Sigmoid colon (tissue), 7 donors: ENCODE results near the gene WFDC2. TPM values are rescaled to one million over a fixed set of nuclear protein-coding genes. Genes with fewer than 3 reads are reported as not detected.

ENCODE experiments used
- DNase-seq: peaks from one replicate; pipeline ENCODE4 v3.0.0-alpha.2; 2019
- H3K27ac ChIP-seq, 4 donors: fragments of 200-600 bp; sonication (generic); one replicate each; pipeline ENCODE4 v1.5.1; 2016 to 2019; ENCODE audit warnings: mild to moderate bottlenecking in 1 of 4
- H3K27me3 ChIP-seq, 3 donors: fragments of 200-600 bp; sonication (generic); one replicate each; pipeline ENCODE4 v1.5.1; 2019; ENCODE audit warnings: mild to moderate bottlenecking in 1 of 3
- H3K36me3 ChIP-seq, 4 donors: fragments of 200-600 bp; sonication (generic); one replicate each; pipeline ENCODE4 v1.5.1; 2016 to 2019
- H3K4me1 ChIP-seq, 4 donors: fragments of 200-600 bp; sonication (generic); one replicate each; pipeline ENCODE4 v1.5.1; 2017 to 2019
- H3K4me3 ChIP-seq, 4 donors: fragments of 200-600 bp; sonication (generic); one replicate each; pipeline ENCODE4 v1.5.1; 2017 to 2019; ENCODE audit warnings: mild to moderate bottlenecking in 2 of 4, moderate library complexity in 1 of 4
- H3K9me3 ChIP-seq, 4 donors: fragments of 200-600 bp in 3 of 4; sonication (generic) in 3 of 4; one replicate each; pipeline versions ENCODE4 v1.5.1 to v1.6.1; 2013 to 2019
- EP300 ChIP-seq, 4 donors: sonication (generic); formaldehyde crosslinking; IDR thresholded peaks; one replicate each; pipeline ENCODE4 v1.6.1; 2017; ENCODE audit warnings: antibody characterized with exemption in 4 of 4
- POLR2A ChIP-seq, 2 donors: fragments of 450-650 bp; IDR thresholded peaks; one replicate each; pipeline ENCODE4 v1.6.1; 2016; ENCODE audit warnings: antibody characterized with exemption in 2 of 2, mild to moderate bottlenecking in 2 of 2, moderate library complexity in 2 of 2
- POLR2AphosphoS5 ChIP-seq, 4 donors: sonication (generic); formaldehyde crosslinking; IDR thresholded peaks; one replicate each; pipeline ENCODE4 v1.6.1; 2017; ENCODE audit warnings: antibody characterized with exemption in 4 of 4
- WGBS, 2 donors: extraction: QIAGEN DNeasy Blood & Tissue Kit; methylation state at CpG; one replicate each; pipeline ENCODE4 v1.1.7; 2013; 5-methylcytosine and 5-hydroxymethylcytosine counted together
- intact Hi-C: fragments of 100-400 bp; cut with DNase I; formaldehyde crosslinking; loops from one replicate; pipeline ENCODE4 v1.15.1; 2023
- polyA plus RNA-seq, 3 donors: library from polyadenylated mRNA; stranded (reverse); fragments of 200-250 nt; gene quantifications; one replicate each; pipeline ENCODE4 v1.2.3, GENCODE V29; 2013
- total RNA-seq, 4 donors: library from RNA; depleted of rRNA; stranded (reverse); fragments of >200 nt; gene quantifications; one replicate each; pipeline ENCODE4 v1.1.0, GENCODE V29; 2016
- TF ChIP-seq, protein P1 (sequence below), 4 experiments: fragments of 450-650 bp in 3 of 4; fragments of 200-600 bp in 1 of 4; IDR thresholded peaks; one replicate each; pipeline ENCODE4 v1.5.1; 2016 to 2019; ENCODE audit warnings: antibody characterized with exemption in 4 of 4, mild to moderate bottlenecking in 3 of 4, moderate library complexity in 2 of 4
- donor health status: healthy with polysubstance abuse.
- donor health status: Bipolar disorder and iron deficiency.
- donor health status: healthy.

The WFDC2 gene
- total and polyA plus RNA-seq, 7 donors = 29.6 to 94.1 (median 42.5) TPM

DNA sequence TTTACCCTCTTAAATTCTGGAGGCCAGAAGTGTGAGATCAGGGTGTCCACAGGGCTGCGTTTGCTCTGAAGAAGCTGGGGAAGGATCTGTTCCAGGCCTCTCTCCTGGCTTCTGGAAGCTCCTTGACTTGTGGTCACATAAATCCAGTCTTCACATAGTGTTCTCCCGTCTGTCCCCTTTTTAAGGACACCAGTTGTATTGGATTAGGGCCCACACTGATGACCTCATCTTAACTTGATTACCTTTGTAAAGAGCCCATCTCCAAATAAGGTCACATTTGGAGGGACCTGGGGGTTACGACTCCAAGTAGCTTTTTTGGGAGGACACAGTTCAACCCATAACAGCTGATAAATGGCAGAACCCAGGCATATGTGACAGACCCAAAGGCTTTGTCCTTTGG lies 20.0 kb upstream of the WFDC2 start:
- peak; percentile 93 for DNase-seq
- no peaks in the 10 kb centered on the region for H3K27me3 ChIP-seq
- whole genome bisulfite sequencing, 2 donors = 73 to 76% methylated on average over 3 of the region's 3 CpGs
- intact Hi-C loops = loop anchor here (1.0 to 5.0 kb wide), 3 partner anchors 21 to 330 kb away; no protein-coding TSS in a partner anchor
- H3K36me3 ChIP-seq = no peaks in the 10 kb centered on the region
- peaks cover 3 to 41% (median 32%) of the 10 kb centered on the region in 4 donors for H3K4me1 ChIP-seq
- TF ChIP-seq POLR2AphosphoS5 (IDR thresholded peaks at IDR 0.05) (peak; percentile 86 to 96 (median 95)), POLR2A (IDR thresholded peaks at IDR 0.05) (no peak), EP300 (IDR thresholded peaks at IDR 0.05) (peak; percentile 98 to 100 (median 100))
- peak overlapping the region; percentile 48 to 95 (median 92) for H3K27ac ChIP-seq
- H3K4me3 ChIP-seq = peak overlapping the region in 1 of 4 donors; percentile 0
- H3K9me3 ChIP-seq = no peaks in the 10 kb centered on the region

DNA sequence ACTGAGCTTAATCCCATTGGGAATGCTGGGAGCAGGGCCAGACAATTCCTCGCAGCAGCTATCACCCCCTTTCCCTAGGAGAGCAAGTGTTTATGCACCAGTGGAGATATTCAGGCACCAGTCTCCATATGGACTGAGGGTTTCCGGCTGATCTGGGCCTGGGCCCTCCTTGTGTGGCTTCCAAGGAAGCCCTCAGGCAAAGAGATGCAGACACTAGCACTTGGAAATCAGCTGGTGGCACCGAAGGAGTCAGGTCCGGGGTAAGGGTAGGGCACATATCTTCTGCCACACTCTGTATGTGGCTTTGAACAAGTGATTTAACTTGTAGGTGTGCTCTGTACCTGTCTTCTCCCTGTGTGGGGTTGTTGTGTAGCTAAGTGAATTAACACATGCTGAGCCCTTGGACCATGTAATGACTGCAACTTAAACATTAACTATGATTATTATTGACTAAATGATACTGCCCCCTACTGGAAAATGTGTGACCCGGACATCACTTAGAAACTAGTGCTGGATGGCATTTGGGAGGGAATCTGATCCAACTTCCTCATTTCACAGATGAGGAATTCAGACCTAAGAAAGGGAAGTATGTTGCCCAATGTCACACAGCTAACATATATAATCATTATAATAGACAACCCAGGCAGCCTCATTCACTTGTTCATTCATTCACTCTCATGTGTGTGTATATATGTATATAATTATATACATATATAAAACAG lies 19.3 kb upstream of the WFDC2 start:
- WGBS, 2 donors = 48 to 64% methylated on average over 5 of the region's 5 CpGs
- Histone ChIP-seq H3K27me3 (no peaks in the 10 kb centered on the region), H3K27ac (peak overlapping the region in 3 of 4 donors; percentile 89 to 95 (median 94)), H3K9me3 (no peaks in the 10 kb centered on the region), H3K36me3 (no peaks in the 10 kb centered on the region), H3K4me1 (peaks cover 3 to 38% (median 30%) of the 10 kb centered on the region in 4 donors), H3K4me3 (peak overlapping the region in 1 of 4 donors; percentile 0)
- TF ChIP-seq POLR2AphosphoS5 (IDR thresholded peaks at IDR 0.05) = no peak
- TF ChIP-seq, protein P1, sequence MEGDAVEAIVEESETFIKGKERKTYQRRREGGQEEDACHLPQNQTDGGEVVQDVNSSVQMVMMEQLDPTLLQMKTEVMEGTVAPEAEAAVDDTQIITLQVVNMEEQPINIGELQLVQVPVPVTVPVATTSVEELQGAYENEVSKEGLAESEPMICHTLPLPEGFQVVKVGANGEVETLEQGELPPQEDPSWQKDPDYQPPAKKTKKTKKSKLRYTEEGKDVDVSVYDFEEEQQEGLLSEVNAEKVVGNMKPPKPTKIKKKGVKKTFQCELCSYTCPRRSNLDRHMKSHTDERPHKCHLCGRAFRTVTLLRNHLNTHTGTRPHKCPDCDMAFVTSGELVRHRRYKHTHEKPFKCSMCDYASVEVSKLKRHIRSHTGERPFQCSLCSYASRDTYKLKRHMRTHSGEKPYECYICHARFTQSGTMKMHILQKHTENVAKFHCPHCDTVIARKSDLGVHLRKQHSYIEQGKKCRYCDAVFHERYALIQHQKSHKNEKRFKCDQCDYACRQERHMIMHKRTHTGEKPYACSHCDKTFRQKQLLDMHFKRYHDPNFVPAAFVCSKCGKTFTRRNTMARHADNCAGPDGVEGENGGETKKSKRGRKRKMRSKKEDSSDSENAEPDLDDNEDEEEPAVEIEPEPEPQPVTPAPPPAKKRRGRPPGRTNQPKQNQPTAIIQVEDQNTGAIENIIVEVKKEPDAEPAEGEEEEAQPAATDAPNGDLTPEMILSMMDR (IDR thresholded peaks at IDR 0.05) = peak in 3 of 4 experiments; percentile 40 to 51 (median 50)
- intact Hi-C loops = no loop called here
- DNase-seq = peak; percentile 74

DNA sequence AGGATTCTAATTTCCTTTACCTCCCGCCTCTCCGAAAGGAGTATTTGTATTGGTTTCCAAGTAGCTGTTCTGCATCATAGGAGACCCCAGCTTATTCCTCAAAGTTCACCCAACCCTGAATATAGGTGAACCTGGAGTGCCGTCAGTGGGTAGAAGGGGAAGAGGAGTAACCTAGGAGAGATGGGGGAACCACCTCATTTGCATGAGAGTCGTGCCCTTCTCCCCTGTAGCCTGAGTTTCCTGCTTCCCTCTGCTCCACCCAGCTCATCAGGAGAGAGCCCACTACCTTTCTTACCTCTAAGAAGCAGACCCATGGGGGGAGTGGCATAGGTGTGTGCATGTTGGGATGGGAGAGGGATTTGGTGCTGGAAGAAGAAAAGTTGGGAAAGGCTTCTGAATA lies 17.3 kb upstream of the WFDC2 start:
- Histone ChIP-seq H3K27ac (peak overlapping the region in 2 of 4 donors; percentile 94 to 95), H3K9me3 (no peaks in the 10 kb centered on the region), H3K36me3 (no peaks in the 10 kb centered on the region), H3K4me3 (no peak overlapping the region), H3K4me1 (peaks cover 3 to 43% (median 30%) of the 10 kb centered on the region in 4 donors), H3K27me3 (no peaks in the 10 kb centered on the region)
- 62 to 63% methylated on average over 4 of the region's 4 CpGs for WGBS, 2 donors
- intact Hi-C loops = no loop called here
- TF ChIP-seq EP300 (IDR thresholded peaks at IDR 0.05) = no peak
- TF ChIP-seq, protein P1 (IDR thresholded peaks at IDR 0.05) = no peak
- no peak for TF ChIP-seq POLR2A (IDR thresholded peaks at IDR 0.05)
- no peak for TF ChIP-seq POLR2AphosphoS5 (IDR thresholded peaks at IDR 0.05)
- no peak for DNase-seq

DNA sequence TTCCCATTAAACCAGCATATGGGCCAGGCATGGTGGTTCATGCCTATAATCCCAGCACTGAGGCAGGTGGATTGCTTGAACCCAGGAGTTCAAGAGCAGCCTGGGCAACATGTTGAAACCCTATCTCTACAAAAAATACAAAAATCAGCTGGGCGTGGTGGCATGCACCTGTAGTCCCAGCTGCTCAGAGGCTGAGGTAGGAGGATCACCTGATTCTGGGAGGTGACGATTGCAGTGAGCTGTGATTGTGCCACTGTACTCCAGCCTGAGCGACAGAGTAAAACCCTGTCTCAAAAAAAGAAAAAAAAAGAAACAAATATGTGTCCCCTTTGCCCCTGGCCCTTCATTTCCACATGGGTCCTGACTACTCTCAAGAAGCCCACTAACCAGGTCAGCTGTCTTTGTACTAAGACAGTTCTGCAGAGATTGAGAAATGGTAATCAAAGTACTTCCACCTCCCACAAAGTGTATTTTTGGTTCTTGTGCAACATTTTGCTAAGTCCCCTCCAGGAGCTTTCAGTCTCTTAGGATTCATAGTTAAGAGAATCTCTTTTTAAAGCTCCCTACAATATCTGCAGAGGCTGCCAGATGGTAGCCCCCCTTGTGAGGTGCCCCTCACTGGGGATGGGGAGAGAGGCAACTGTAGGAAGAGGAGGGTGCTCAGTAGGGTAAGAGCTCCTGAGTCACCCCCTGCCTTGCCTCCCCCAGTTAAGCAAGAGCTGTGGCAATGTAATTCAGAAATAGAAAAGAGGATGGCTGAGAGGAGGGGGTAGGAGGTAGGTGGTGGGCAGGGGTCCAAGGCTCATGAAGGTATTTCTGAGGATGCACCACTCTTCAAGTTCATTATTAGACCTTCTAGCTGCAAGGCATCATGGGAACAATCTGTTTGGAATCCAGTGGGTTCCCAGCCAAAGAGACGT lies 16.5 kb upstream of the WFDC2 start:
- H3K9me3 ChIP-seq = no peaks in the 10 kb centered on the region
- no peak overlapping the region for H3K4me3 ChIP-seq
- no peak for DNase-seq
- TF ChIP-seq POLR2AphosphoS5 (IDR thresholded peaks at IDR 0.05) (no peak), POLR2A (IDR thresholded peaks at IDR 0.05) (no peak), EP300 (IDR thresholded peaks at IDR 0.05) (no peak)
- TF ChIP-seq, protein P1 (IDR thresholded peaks at IDR 0.05) = no peak
- peaks cover 3 to 37% (median 23%) of the 10 kb centered on the region in 4 donors for H3K4me1 ChIP-seq
- H3K36me3 ChIP-seq = no peaks in the 10 kb centered on the region
- no peaks in the 10 kb centered on the region for H3K27me3 ChIP-seq
- 72 to 74% methylated on average over 4 of the region's 4 CpGs for WGBS, 2 donors
- intact Hi-C loops = no loop called here
- H3K27ac ChIP-seq = peak overlapping the region in 2 of 4 donors; percentile 94 to 95

DNA sequence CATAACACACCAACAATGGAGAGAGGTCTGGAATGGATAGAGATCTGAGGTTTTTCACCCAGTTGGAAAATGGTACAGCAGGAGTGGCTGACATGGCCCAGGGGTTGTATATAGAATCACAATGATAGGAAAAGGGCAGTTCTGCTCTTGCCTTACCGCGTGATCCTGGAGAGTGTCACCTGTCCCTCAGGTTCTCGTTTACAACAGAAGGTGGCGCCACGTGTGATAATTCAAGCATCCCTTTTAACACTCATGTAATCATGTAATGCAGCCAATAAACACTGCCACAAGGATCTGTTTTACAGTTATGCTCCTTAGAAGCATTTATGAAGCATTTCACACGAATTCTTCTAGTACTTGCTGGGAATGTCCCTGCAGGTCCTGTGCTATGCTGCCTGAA lies 12.9 kb upstream of the WFDC2 start:
- H3K4me3 ChIP-seq = no peak overlapping the region
- H3K9me3 ChIP-seq = no peaks in the 10 kb centered on the region
- TF ChIP-seq POLR2A (IDR thresholded peaks at IDR 0.05) (no peak), POLR2AphosphoS5 (IDR thresholded peaks at IDR 0.05) (no peak)
- TF ChIP-seq, protein P1 (IDR thresholded peaks at IDR 0.05) = peak in 1 of 4 experiments; percentile 20
- H3K4me1 ChIP-seq = peaks cover 0 to 24% (median 0%) of the 10 kb centered on the region in 4 donors
- H3K27me3 ChIP-seq = no peaks in the 10 kb centered on the region
- DNase-seq = no peak
- H3K27ac ChIP-seq = no peak overlapping the region
- intact Hi-C loops = no loop called here
- 7 to 25% methylated on average over 6 of the region's 6 CpGs for WGBS, 2 donors
- H3K36me3 ChIP-seq = no peaks in the 10 kb centered on the region
